ENCODE results near the gene PCGF6. TPM values are rescaled to one million over a fixed set of nuclear protein-coding genes. Genes with fewer than 3 reads are reported as not detected.

PCGF6 gene
- polyA plus RNA-seq, 1 of the 3 experiments (the other 2 are of a cell fraction) = 5.1 TPM

DNA sequence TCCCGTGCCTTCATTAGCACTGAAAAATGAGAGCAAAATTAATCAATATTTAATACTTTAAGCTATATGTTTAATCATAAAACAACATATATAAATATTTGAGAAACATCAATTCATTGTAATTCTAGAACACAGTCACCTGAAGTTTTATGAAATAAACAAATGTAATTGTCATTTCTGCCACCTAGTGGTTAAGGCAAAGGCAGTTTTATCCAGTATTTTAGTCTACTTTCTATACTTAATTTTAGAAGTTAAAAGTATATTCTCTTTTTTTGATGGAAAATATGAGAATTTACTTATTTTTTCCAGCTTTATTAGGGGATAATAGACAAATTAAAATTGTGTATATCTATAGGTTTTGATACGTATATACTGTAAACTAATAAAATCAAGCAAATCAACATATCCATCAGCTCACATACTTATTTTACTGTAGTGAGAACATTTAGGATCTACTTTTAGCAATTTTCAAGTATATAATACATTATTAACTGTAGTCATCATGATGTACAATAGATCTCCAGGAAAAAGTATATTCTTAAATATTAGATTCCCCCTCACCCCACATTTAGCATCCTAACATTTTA is 16.9 kb downstream of the PCGF6 start (continued):
- TF ChIP-seq EZH2phosphoT487 (IDR thresholded peaks at IDR 0.05; ENCODE audit: borderline replicate concordance, low read depth) = no peak

DNA sequence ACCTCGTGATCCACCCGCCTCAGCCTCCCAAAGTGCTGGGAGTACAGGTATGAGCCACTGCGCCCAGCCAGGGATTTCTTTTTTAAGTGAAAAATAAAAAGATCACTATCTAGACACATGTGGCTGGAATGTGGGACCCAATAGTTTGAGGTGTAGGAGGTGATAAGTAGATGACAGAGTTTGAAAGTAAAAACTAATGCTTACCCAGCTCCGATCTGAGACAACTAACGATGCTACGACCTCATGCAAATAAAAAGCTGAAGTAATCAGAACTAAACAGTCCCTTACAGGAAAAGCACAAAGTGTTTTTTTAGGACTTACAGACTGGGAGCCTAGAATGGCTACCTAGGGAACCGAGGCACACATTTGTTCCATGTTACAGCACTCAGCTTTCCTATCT is 23.0 kb downstream of the PCGF6 start:
- CTCF ChIA-PET = no interaction called here
- Histone ChIP-seq H3K79me2 (ENCODE audit: insufficient read depth) (peaks cover 10% of the 10 kb centered on the region; the same call in 1 of the 2 replicates), H3K9me2 (no peaks in the 10 kb centered on the region), H3K9ac (no peak overlapping the region), H3F3A (replicated peaks; ENCODE audit: insufficient read depth) (no peaks in the 10 kb centered on the region), H4K20me1 (ENCODE audit: insufficient read depth) (no peaks in the 10 kb centered on the region), H3K27me3 (ENCODE audit: insufficient read depth) (no peaks in the 10 kb centered on the region), H3K4me2 (no peak overlapping the region), H3K4me1 (ENCODE audit: control insufficient read depth in 1 of 2, insufficient read depth in 2 of 2, low read depth in 1 of 2, low read length in 1 of 2) (no peaks in the 10 kb centered on the region), H3K27ac (ENCODE audit: low read depth in 2 of 2, low read length in 1 of 2) (no peak overlapping the region), H3K4me3 (ENCODE audit: low read depth in 2 of 2, low read length in 1 of 2) (no peak overlapping the region), H2AFZ (ENCODE audit: low read depth) (no peak overlapping the region), H3K9me3 (no peaks in the 10 kb centered on the region), H3K36me3 (replicated peaks in 1 of 2; ENCODE audit: control insufficient read depth in 1 of 2, insufficient read depth in 2 of 2, low read length in 1 of 2) (peaks cover 3 to 65% of the 10 kb centered on the region in 2 experiments)
- TF ChIP-seq POLR2AphosphoS5 (IDR thresholded peaks at IDR 0.05; ENCODE audit: low read depth, low read length) (no peak), FOXJ3 (CRISPR knock-in tag; IDR thresholded peaks at IDR 0.05) (no peak), RXRA (IDR thresholded peaks at IDR 0.05; ENCODE audit: borderline replicate concordance, low read depth) (no peak), EZH2phosphoT487 (IDR thresholded peaks at IDR 0.05; ENCODE audit: borderline replicate concordance, low read depth) (no peak), CHD2 (IDR thresholded peaks at IDR 0.05; ENCODE audit: low read length, partially characterized antibody) (no peak), JUND (IDR thresholded peaks at IDR 0.05) (no peak), RAD21 (IDR thresholded peaks at IDR 0.05; ENCODE audit: low read length) (no peak)
- TF ChIP-seq, protein P1, sequence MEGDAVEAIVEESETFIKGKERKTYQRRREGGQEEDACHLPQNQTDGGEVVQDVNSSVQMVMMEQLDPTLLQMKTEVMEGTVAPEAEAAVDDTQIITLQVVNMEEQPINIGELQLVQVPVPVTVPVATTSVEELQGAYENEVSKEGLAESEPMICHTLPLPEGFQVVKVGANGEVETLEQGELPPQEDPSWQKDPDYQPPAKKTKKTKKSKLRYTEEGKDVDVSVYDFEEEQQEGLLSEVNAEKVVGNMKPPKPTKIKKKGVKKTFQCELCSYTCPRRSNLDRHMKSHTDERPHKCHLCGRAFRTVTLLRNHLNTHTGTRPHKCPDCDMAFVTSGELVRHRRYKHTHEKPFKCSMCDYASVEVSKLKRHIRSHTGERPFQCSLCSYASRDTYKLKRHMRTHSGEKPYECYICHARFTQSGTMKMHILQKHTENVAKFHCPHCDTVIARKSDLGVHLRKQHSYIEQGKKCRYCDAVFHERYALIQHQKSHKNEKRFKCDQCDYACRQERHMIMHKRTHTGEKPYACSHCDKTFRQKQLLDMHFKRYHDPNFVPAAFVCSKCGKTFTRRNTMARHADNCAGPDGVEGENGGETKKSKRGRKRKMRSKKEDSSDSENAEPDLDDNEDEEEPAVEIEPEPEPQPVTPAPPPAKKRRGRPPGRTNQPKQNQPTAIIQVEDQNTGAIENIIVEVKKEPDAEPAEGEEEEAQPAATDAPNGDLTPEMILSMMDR (IDR thresholded peaks at IDR 0.05) = no peak
- TF ChIP-seq, protein P2, sequence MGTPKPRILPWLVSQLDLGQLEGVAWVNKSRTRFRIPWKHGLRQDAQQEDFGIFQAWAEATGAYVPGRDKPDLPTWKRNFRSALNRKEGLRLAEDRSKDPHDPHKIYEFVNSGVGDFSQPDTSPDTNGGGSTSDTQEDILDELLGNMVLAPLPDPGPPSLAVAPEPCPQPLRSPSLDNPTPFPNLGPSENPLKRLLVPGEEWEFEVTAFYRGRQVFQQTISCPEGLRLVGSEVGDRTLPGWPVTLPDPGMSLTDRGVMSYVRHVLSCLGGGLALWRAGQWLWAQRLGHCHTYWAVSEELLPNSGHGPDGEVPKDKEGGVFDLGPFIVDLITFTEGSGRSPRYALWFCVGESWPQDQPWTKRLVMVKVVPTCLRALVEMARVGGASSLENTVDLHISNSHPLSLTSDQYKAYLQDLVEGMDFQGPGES (IDR thresholded peaks at IDR 0.05; ENCODE audit: low read depth, low read length) = no peak
- TF ChIP-seq, protein P3, sequence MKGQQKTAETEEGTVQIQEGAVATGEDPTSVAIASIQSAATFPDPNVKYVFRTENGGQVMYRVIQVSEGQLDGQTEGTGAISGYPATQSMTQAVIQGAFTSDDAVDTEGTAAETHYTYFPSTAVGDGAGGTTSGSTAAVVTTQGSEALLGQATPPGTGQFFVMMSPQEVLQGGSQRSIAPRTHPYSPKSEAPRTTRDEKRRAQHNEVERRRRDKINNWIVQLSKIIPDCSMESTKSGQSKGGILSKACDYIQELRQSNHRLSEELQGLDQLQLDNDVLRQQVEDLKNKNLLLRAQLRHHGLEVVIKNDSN (IDR thresholded peaks at IDR 0.05; ENCODE audit: borderline replicate concordance, low read depth) = no peak
- POLR2A ChIA-PET = interaction anchor here (0.6 kb wide), 1 partner anchor 77 kb away, joined by 3 read pairs; no protein-coding TSS in a partner anchor
- WGBS (ENCODE audit: low lambda C conversion rate) = 96% methylated on average over 7 of the region's 7 CpGs
- DNase-seq = no peak

DNA sequence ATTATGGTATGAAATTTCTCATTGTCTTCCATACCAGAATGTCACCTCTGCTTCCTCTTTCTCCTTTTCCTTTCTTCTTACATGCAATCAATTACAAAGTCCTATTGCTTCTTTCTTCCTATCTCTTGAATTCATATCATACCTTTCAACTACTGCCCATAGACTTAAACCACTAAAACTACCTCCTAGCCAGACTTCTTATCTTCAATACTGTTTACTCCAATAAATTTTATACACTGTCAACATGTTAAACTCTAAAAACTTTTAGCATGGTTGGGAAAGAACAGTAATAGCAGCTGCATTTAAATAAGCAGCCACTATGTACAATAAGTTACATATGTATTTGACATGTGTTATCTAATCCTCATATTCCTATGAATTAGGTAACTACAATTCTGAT is 34.9 kb downstream of the PCGF6 start:
- no peaks in the 10 kb centered on the region for H3K9me3 ChIP-seq
- H3K9ac ChIP-seq = no peak overlapping the region
- H3F3A ChIP-seq (replicated peaks; ENCODE audit: insufficient read depth) = peaks cover 4% of the 10 kb centered on the region
- H3K36me3 ChIP-seq (replicated peaks in 1 of 2; ENCODE audit: control insufficient read depth in 1 of 2, insufficient read depth in 2 of 2, low read length in 1 of 2) = peaks cover 6 to 24% of the 10 kb centered on the region in 2 experiments
- H3K79me2 ChIP-seq (ENCODE audit: insufficient read depth) = no peaks in the 10 kb centered on the region
- no peak overlapping the region for H3K4me3 ChIP-seq (ENCODE audit: low read depth in 2 of 2, low read length in 1 of 2)
- ChIA-PET CTCF (interaction anchor here (2.1 kb wide), 1 partner anchor 71 kb away, joined by 6 read pairs; no protein-coding TSS in a partner anchor), POLR2A (no interaction called here)
- no peaks in the 10 kb centered on the region for H3K27me3 ChIP-seq (ENCODE audit: insufficient read depth)
- DNase-seq = no peak
- no peak overlapping the region for H2AFZ ChIP-seq (ENCODE audit: low read depth)
- H3K27ac ChIP-seq (ENCODE audit: low read depth in 2 of 2, low read length in 1 of 2) = no peak overlapping the region
- H4K20me1 ChIP-seq (ENCODE audit: insufficient read depth) = no peaks in the 10 kb centered on the region
- no peak overlapping the region for H3K4me2 ChIP-seq
- no peaks in the 10 kb centered on the region for H3K4me1 ChIP-seq (ENCODE audit: control insufficient read depth in 1 of 2, insufficient read depth in 2 of 2, low read depth in 1 of 2, low read length in 1 of 2)
- no peaks in the 10 kb centered on the region for H3K9me2 ChIP-seq
- TF ChIP-seq TEAD4 (IDR thresholded peaks at IDR 0.05; ENCODE audit: borderline replicate concordance, insufficient read depth) (no peak), RCOR1 (IDR thresholded peaks at IDR 0.05; ENCODE audit: low read length) (no peak), GATA2 (CRISPR knock-in tag; IDR thresholded peaks at IDR 0.05) (no peak), RXRA (IDR thresholded peaks at IDR 0.05; ENCODE audit: borderline replicate concordance, low read depth) (no peak), RFX5 (IDR thresholded peaks at IDR 0.05; ENCODE audit: low read length) (no peak), SIN3A (IDR thresholded peaks at IDR 0.05; ENCODE audit: borderline replicate concordance, low read depth, low read length) (no peak), FOSL2 (IDR thresholded peaks at IDR 0.05; ENCODE audit: borderline replicate concordance, low read depth) (no peak), YY1 (IDR thresholded peaks at IDR 0.05; ENCODE audit: low read depth) (no peak), SMC3 (IDR thresholded peaks at IDR 0.05; ENCODE audit: low read depth, low read length) (no peak)
- TF ChIP-seq, protein P4, sequence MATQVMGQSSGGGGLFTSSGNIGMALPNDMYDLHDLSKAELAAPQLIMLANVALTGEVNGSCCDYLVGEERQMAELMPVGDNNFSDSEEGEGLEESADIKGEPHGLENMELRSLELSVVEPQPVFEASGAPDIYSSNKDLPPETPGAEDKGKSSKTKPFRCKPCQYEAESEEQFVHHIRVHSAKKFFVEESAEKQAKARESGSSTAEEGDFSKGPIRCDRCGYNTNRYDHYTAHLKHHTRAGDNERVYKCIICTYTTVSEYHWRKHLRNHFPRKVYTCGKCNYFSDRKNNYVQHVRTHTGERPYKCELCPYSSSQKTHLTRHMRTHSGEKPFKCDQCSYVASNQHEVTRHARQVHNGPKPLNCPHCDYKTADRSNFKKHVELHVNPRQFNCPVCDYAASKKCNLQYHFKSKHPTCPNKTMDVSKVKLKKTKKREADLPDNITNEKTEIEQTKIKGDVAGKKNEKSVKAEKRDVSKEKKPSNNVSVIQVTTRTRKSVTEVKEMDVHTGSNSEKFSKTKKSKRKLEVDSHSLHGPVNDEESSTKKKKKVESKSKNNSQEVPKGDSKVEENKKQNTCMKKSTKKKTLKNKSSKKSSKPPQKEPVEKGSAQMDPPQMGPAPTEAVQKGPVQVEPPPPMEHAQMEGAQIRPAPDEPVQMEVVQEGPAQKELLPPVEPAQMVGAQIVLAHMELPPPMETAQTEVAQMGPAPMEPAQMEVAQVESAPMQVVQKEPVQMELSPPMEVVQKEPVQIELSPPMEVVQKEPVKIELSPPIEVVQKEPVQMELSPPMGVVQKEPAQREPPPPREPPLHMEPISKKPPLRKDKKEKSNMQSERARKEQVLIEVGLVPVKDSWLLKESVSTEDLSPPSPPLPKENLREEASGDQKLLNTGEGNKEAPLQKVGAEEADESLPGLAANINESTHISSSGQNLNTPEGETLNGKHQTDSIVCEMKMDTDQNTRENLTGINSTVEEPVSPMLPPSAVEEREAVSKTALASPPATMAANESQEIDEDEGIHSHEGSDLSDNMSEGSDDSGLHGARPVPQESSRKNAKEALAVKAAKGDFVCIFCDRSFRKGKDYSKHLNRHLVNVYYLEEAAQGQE (IDR thresholded peaks at IDR 0.05; ENCODE audit: low read depth, low read length) = no peak

Data from SK-N-SH (cell line).